Nephron (organoid): ENCODE results near the gene ABT1.

Experiments
- H3K27ac Mint-ChIP-seq, 3 experiments: 2 replicates each; pipeline ENCODE4 v1.8.0; 2020; ENCODE audit warnings: mixed read lengths in 3 of 3, mild to moderate bottlenecking in 2 of 3, moderate library complexity in 1 of 3
- H3K27me3 Mint-ChIP-seq: 2 replicates; pipeline ENCODE4 v1.8.0; 2021; ENCODE audit warnings: low read depth, mild to moderate bottlenecking, moderate library complexity, mixed read lengths
- H3K36me3 Mint-ChIP-seq: 2 replicates; pipeline ENCODE4 v1.8.0; 2020; ENCODE audit warnings: low read depth, mixed read lengths
- H3K4me1 Mint-ChIP-seq: 2 replicates; pipeline ENCODE4 v1.8.0; 2020; ENCODE audit warnings: mixed read lengths
- H3K4me3 Mint-ChIP-seq, 3 experiments: 2 replicates each; pipeline ENCODE4 v1.8.0; 2020; ENCODE audit warnings: mild to moderate bottlenecking in 3 of 3, mixed read lengths in 3 of 3, moderate library complexity in 2 of 3
- H3K9me3 Mint-ChIP-seq: 2 replicates; pipeline ENCODE4 v1.8.0; 2020; ENCODE audit warnings: mixed read lengths
- CTCF ChIP-seq, 3 experiments: fragments of 200-600 bp; sonication (generic); IDR thresholded peaks; one replicate each; pipeline ENCODE4 v1.5.0; 2021; ENCODE audit warnings: antibody characterized with exemption in 3 of 3; ENCODE audit not compliant: unreplicated experiment in 3 of 3

The ABT1 gene

GRCh38 chr6:26571592-26572296 is 25.0 kb upstream of the ABT1 start:
- Mint-ChIP-seq H3K4me1 (peaks cover 9% of the 10 kb centered on the region), H3K4me3 (peak overlapping the region; percentile 91 to 95 (median 93)), H3K27me3 (peaks cover 43% of the 10 kb centered on the region), H3K36me3 (no peaks in the 10 kb centered on the region), H3K9me3 (peaks cover 4% of the 10 kb centered on the region), H3K27ac (peak overlapping the region; percentile 55 to 79 (median 78))
- no peak for TF ChIP-seq CTCF (IDR thresholded peaks at IDR 0.05; ENCODE audit: unreplicated experiment in 3 of 3)

- peaks cover 81% of the 10 kb centered on the region for H3K27me3 Mint-ChIP-seq
- H3K4me1 Mint-ChIP-seq: peaks cover 12% of the 10 kb centered on the region
- H3K4me3 Mint-ChIP-seq: no peak overlapping the region
- TF ChIP-seq CTCF (IDR thresholded peaks at IDR 0.05; ENCODE audit: unreplicated experiment in 3 of 3): no peak
- peaks cover 22% of the 10 kb centered on the region for H3K9me3 Mint-ChIP-seq
- H3K27ac Mint-ChIP-seq: no peak overlapping the region
- H3K36me3 Mint-ChIP-seq: no peaks in the 10 kb centered on the region
Observed at GRCh38 chr6:26575494-26575939, 21.2 kb upstream of the ABT1 start.

- Mint-ChIP-seq H3K4me3 (peak overlapping the region in 2 of 3 experiments; percentile 36 to 62), H3K27ac (no peak overlapping the region), H3K36me3 (no peaks in the 10 kb centered on the region), H3K4me1 (peaks cover 12% of the 10 kb centered on the region), H3K9me3 (peaks cover 22% of the 10 kb centered on the region), H3K27me3 (peaks cover 90% of the 10 kb centered on the region)
- no peak for TF ChIP-seq CTCF (IDR thresholded peaks at IDR 0.05; ENCODE audit: unreplicated experiment in 3 of 3)
Observed at GRCh38 chr6:26576407-26576843, 20.3 kb upstream of the ABT1 start.

GRCh38 chr6:26576929-26577719 is 19.6 kb upstream of the ABT1 start:
- H3K36me3 Mint-ChIP-seq: no peaks in the 10 kb centered on the region
- H3K9me3 Mint-ChIP-seq: peaks cover 22% of the 10 kb centered on the region
- H3K4me3 Mint-ChIP-seq: peak overlapping the region; percentile 62 to 83 (median 68)
- no peak overlapping the region for H3K27ac Mint-ChIP-seq
- TF ChIP-seq CTCF (IDR thresholded peaks at IDR 0.05; ENCODE audit: unreplicated experiment in 3 of 3): no peak
- peaks cover 91% of the 10 kb centered on the region for H3K27me3 Mint-ChIP-seq
- H3K4me1 Mint-ChIP-seq: peaks cover 6% of the 10 kb centered on the region

GRCh38 chr6:26577720-26578072 is 19.1 kb upstream of the ABT1 start:
- Mint-ChIP-seq H3K27ac (no peak overlapping the region), H3K27me3 (peaks cover 94% of the 10 kb centered on the region), H3K4me3 (peak overlapping the region; percentile 62 to 83 (median 68)), H3K4me1 (peaks cover 6% of the 10 kb centered on the region), H3K36me3 (no peaks in the 10 kb centered on the region), H3K9me3 (peaks cover 22% of the 10 kb centered on the region)
- no peak for TF ChIP-seq CTCF (IDR thresholded peaks at IDR 0.05; ENCODE audit: unreplicated experiment in 3 of 3)
